NCI-H1694 (cell line): ENCODE results near the gene EPM2AIP1.
"Not testable (repeated sequence)": the region's sequence is repeated elsewhere in the genome, so short reads cannot be mapped to it uniquely, and the experiment has no call there.

Experiments used
- DNase-seq: peaks from one replicate; lab custom pipeline; 2025; lab: John Stamatoyannopoulos, UW

The EPM2AIP1 gene

DNA sequence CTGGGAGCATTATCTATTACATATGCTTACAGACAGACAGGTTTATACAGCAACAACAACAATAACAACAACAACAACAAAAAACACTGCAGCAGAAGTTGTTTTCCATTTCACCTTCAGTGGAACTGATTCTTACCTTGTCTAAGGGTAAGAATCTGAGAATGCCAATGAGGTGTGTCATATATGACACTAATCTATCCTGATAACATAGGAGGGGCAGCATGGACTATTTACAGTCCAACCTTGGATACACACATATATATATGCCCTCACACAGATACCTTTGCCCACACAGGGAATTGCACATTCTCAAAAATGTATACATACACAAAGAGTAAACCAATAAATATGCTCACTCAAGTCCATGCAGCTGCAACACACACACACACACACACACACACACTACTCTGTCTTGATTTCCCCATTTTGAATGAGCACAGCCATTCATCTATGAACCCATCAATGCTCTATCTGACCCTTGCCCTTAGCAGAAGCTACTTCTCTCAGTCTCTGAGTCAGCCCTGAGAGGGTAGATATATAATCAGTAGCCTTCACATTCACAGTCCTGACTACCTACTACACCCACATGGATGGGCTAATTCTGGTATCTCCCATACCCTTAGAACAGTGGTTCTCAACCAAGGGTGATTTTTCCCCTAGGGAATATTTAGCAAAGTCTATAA lies 38.3 kb downstream of the EPM2AIP1 start:
- no peak for DNase-seq

DNA sequence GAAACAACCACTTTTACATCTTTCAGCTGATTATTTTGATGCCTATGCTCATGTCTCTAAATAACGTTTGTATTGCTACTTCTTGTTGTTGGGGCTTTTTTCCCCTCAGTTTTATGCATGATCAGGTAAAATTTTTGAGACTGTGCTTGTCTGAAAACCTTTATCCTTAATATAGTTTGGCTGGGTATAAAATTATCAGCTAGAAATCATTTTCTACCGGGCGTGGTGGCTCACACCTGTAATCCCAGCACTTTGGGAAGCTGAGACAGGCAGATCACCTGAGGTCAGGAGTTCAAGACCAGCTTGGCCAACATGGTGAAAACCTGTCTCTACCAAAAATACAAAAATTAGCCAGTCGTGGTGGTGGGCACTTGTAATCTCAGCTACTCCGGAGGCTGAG lies 45.1 kb downstream of the EPM2AIP1 start:
- DNase-seq, result not testable (repeated sequence)

DNA sequence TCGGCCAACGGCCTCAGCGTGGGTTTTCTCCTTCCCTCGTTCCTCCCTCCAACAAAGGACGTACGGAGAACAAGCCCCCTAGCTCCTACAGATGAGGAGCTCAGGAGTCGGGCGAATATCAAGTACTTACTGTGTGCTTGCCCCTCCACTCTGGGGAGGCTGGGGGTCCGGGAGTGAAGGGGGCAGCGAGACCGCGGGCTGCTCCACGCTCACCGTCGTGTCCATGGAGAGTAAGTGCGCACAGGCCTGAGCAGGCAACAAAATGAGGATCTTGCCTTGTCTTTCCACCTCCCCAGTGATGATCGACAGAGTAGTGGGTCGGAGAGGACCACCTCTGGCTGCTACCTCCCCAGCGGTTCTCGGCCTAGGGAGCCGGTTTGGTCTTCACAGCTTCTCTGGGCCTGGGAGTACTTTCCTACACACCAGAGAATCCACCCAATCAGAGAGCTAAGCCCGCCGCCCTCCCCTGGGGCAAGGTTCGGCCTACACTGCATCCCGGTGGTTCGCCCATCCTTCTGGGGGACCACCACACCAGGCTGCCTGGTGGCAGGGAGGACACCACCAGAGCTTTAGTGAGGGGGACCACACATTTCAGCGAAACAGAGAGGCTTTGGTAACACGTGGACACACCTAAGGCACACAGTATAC lies 47.5 kb downstream of the EPM2AIP1 start:
- DNase-seq, result no peak

DNA sequence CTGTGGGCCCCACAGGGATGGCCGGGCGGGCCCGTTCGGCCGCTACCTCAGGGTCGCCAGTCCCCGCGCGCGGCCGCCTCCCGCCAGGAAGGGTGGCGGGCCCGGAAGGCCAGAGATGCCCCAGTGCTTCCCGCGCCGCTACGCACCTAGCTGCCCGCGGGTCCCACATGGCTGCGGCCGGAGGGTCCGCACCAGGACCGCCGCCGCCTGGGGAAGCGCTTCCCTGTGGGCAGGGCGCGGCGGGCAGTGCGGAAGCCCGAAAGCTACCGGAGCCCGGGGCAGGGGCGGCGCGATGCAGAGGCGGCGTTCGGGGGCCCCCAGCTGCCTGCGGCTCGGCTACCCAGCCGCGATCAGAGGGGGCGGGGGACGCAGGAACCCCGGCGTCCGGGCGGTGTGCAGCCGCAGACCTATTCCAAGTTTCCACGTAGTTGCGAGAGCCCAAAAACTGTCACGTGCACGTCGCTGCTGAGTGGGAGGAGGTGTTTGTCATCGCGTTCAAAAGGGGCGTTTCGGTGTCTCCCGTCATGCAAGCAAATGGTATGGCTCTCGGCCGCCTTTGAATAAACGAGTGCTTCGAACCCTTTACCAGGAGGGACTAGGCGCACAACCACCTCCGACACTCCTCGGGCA lies 48.2 kb downstream of the EPM2AIP1 start, which contains the start of gene TRANK1:
Gene TRANK1 (minus strand): TSS at position 414 of the 630 bp plus-strand sequence. CDS start 245 bp downstream, at position 169.
- no peak for DNase-seq

DNA sequence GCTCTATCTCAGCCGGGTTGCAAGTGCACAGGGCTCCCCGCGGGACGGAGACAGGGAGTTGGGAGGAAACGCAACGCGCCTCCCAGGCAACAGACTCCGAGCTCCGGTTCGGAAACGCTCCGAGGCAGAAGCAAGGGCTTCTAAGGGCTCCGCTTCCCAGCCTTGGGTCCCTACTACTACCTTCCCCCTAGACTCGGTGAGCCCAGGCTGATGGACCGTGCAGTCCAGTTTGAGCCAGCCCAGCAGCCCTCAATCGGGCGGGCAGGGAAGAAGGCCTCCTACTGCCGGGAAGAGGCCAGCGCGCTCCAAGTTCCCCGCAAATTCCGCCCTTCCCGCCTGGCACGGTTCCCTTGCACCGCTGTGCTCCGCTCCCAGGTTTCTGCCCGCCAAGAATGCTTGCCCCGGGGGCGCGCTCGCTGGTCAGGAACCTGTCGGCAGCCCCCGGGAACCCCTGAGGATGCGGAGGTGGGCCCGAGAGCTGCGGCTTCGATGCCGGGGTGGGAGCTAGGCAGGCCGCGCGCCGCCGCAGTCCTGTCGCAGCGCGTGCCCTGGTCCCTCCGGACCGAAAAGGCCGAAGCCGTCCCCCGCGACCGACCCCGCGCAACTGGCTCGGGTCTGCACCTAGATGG lies 48.8 kb downstream of the EPM2AIP1 start:
- DNase-seq, result no peak

DNA sequence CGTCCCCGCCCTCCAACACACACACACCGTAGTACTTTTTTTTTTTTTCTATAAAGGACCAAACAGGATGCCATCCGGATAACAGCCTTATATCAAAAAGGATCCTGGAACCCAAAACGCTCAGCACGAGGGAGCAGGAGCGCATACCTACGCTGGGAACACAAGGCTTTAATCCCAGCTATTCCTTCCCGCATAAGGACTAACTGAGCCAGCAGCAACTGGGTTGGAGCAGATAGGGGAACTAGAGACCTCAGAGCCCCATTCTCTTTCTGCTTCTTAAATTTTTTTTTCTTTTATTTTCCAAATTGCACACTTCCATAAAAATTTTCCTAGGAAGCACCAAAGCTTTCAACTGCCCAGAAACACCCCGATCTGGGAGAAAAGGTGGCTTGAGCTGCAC lies 49.3 kb downstream of the EPM2AIP1 start:
- no peak for DNase-seq

DNA sequence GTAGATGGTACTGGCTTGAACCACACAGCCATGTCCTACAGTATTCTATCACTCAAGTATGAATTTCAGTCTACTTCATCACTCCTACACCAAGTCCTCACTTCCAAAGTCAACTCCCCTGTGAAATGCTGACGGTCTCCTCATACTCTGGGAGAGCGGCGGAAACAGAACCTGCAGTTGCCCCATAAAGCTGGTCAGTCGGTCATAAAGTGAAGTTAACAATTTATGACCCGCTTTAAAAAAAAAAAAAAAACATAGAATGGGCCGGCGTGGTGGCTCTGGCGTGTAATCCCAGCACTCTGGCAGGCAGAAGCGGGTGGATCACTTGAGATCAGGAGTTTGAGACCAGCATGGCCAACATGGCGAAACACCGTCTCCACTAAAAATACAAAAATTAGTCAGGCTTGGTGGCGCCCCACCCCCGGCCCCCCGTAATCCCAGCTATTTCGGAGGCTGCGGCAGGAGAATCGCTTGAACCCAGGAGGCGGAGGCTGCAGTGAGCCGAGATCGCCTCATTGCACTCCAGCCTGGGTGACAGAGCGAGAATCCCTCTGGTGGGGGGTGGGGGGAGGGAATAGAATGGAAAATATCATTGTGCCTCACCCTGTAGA lies 50.2 kb downstream of the EPM2AIP1 start:
- no peak for DNase-seq

DNA sequence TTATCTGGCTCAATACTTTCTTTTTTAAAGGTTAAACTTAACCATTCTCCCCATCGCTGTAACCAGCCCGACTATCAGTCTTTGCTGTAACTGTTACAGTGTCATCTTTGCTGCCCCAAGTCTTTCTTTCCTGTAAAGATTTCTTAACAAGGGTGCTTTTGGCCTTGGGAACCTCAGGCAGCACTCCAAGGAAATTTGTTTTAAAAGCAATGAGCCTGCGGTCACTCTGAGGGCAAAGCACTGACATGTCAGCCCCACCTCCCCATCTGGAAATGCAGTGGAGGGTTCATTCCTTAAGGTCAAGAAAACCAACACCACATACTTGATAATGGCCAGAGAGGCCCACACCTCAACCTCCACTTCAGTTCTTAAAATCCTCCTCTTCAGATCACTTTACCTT lies 51.3 kb downstream of the EPM2AIP1 start:
- no peak for DNase-seq

DNA sequence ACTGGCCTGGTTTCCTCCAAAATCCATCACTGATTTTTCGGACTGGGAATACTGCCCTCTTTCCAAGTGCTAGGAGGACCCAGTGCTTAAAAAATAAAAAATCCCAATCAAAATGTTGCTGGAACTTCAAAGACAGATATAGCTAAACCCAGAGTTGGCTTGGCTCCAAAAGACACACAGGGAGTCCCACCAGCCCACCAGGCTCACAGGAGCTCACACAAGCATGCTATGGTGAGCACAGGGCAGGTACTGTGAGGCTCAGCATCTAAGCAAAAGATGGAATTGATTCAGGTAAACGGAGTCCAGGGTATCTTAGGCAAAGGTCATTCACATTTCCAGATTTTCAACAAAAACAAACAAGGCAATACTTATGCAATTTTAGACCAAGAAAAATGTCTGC lies 51.8 kb downstream of the EPM2AIP1 start:
- no peak for DNase-seq

DNA sequence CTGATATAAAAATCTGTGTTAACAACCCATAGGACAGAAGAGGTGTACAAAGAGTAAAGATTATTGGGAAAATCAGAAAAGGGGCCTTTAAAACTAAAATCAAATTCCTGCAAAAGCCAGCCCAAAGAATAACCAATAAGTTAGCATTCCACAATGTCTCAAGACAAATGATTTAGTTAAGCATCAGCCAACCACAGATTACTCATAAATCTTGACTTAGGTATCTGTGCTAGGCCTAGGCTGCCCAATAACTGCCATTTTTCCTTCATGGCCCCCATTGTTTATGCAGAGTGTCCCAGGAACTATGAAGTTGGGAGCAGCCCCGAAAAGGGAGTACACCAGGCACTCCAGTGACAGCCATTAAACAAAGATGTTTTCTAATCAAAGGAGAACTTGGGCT lies 55.4 kb downstream of the EPM2AIP1 start:
- DNase-seq, result no peak
